Choroid plexus epithelial cell (primary cell): Measurements from ENCODE around the gene IMPDH1.
A peak's percentile ranks its signal among the peaks of the same experiment; 100 is the strongest.

Experiments used
- DNase-seq: peaks from one replicate; pipeline ENCODE4 v3.0.0-alpha.2; 2010; ENCODE audit warnings: low read depth
- H3K4me3 ChIP-seq: 2 replicates; pipeline ENCODE4 v1.5.1; 2011; ENCODE audit warnings: low read depth, mild to moderate bottlenecking, control low read depth, low read length, moderate library complexity
- TF ChIP-seq, protein P1 (sequence below): conservative IDR thresholded peaks from 2 replicates; pipeline ENCODE4 v1.5.1; 2011; ENCODE audit warnings: low read depth, mild to moderate bottlenecking, control low read depth, inconsistent platforms, low read length, moderate library complexity

The IMPDH1 gene

DNA sequence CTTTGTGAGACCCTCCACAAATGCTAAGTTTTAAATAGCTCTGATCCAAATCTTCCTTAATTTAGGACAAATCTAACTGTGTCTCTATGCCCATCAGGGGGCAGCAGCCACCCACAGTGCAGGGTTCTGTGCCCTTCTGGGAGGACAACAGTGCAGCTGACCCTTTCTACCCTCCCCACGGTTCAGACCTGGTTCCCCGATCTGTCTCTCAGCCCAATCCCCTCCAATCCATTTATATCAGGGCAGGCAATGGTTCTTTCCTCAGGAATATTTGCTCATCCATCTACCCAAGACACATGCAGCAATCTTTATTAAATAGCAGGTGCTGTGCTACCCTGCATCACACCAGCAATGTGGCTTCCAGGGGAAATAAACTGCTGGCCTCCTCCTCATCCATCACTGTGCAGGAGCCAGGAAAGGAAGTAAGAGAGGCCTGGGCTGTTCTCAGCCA is 62.1 kb downstream of the IMPDH1 start:
- H3K4me3 ChIP-seq = no peak overlapping the region
- TF ChIP-seq, protein P1, sequence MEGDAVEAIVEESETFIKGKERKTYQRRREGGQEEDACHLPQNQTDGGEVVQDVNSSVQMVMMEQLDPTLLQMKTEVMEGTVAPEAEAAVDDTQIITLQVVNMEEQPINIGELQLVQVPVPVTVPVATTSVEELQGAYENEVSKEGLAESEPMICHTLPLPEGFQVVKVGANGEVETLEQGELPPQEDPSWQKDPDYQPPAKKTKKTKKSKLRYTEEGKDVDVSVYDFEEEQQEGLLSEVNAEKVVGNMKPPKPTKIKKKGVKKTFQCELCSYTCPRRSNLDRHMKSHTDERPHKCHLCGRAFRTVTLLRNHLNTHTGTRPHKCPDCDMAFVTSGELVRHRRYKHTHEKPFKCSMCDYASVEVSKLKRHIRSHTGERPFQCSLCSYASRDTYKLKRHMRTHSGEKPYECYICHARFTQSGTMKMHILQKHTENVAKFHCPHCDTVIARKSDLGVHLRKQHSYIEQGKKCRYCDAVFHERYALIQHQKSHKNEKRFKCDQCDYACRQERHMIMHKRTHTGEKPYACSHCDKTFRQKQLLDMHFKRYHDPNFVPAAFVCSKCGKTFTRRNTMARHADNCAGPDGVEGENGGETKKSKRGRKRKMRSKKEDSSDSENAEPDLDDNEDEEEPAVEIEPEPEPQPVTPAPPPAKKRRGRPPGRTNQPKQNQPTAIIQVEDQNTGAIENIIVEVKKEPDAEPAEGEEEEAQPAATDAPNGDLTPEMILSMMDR = peak; percentile 88
- peak; percentile 67 for DNase-seq

DNA sequence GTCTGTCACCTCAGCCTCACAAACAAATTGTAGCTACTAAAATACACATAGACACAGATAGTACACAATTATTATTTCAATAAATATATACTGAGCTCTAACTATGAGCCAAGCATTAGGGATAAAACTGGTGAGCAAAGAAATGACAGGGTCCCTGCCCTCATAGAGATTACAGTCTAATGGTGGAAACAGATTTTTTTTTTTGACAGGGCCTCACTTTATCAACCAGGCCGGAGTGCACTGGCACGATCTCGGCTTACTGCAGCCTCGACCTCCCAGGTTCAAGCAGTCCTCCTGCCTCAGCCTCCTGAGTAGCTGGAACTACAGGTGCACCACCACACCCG is 65.4 kb downstream of the IMPDH1 start:
- no peak overlapping the region for H3K4me3 ChIP-seq
- TF ChIP-seq, protein P1 = no peak
- DNase-seq = no peak

DNA sequence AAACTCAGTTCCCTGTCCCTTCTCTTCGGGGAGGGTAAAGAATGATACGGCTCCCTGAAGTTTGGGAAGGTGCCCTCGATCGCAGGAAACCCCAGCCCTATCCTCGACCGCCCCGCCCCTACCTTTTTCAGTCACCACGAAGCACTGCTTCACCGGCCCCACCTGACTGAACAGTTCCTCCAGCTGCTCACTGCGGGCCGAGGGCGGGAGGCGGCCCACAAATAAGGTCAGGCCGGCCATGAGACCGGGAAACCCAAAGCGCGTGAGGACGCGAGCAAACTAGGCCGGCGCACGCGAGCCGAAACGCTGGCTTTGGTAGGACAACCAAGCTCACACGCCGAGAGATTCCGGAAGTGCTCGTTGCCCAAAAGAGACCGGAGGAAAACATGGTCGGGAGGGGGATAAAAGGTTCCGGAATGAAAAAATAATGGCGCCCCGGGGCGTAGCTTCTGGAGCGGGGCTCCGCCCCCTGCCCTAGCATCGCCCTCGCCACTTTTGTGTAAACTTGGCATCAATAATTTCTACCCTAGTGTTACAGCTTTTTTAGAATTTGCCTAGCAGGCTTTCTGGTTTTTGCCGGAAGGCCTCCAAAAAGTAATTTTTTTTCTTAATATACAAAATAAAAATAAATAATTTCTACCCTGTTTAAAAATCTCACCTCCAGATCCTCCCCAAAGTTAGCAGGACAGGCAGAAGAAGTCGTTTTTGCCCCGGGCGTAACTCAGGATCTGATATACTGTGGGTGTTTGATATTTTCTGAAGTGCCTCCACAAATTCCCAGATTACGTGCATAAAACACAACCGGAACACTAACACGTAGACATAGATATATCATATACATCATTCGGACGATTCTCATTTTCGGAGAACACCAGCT is 66.0 kb downstream of the IMPDH1 start, which contains the start of gene RBM28:
RBM28 (minus strand) TSS at position 355 of the 877 bp plus-strand sequence; CDS start at position 240, 115 bp downstream.
- TF ChIP-seq, protein P1 = no peak
- peak within 1 kb of the TSS; percentile 75 for H3K4me3 ChIP-seq
- DNase-seq = peak; percentile 94
